Activated CD8-positive, alpha-beta memory T cell treated with anti-CD3 and anti-CD28 coated beads for 36 hours (primary cell): ENCODE measurements around the gene GPR155. TPM values are rescaled to one million over a fixed set of nuclear protein-coding genes. Genes with fewer than 3 reads are reported as not detected.

ENCODE experiments used
- CTCF ChIA-PET: fragments of 350-600 bp; sonication (Branson Sonifier 250); formaldehyde crosslinking; loops from one replicate; lab custom pipeline; 2021; ENCODE audit warnings: antibody characterized with exemption; lab: Charles Lee
- POLR2A ChIA-PET: fragments of 350-600 bp; sonication (Branson Sonifier 250); formaldehyde crosslinking; loops from one replicate; lab custom pipeline; 2021; ENCODE audit warnings: antibody characterized with exemption; lab: Charles Lee
- total RNA-seq, 2 experiments: library from RNA; stranded (reverse); gene quantifications; one replicate each; pipeline ENCODE4 v1.2.3, GENCODE V29; 2021

Gene GPR155
- total RNA-seq, 2 experiments from 2014 or later: 4.5 to 8.2 TPM

GRCh38 chr2:174493549-174494331 is 6.9 kb upstream of the GPR155 start:
- ChIA-PET POLR2A (interaction anchor here (0.7 to 1.6 kb wide), 2 partner anchors 9 to 10 kb away, joined by 3 to 8 read pairs; no protein-coding TSS in a partner anchor), CTCF (interaction anchor here (0.6 to 2.1 kb wide), 6 partner anchors 30 to 101 kb away, joined by 3 to 9 read pairs (median 4); no protein-coding TSS in a partner anchor)

GRCh38 chr2:174492963-174493431 is 6.2 kb upstream of the GPR155 start:
- ChIA-PET CTCF (interaction anchor here (0.6 to 2.1 kb wide), 6 partner anchors 30 to 102 kb away, joined by 3 to 9 read pairs (median 4); no protein-coding TSS in a partner anchor), POLR2A (interaction anchor here (0.6 to 1.6 kb wide), 3 partner anchors 8 to 482 kb away, joined by 3 to 8 read pairs (median 3); no protein-coding TSS in a partner anchor)

- ChIA-PET POLR2A (interaction anchor here (0.5 kb wide), 1 partner anchor 103 kb away, joined by 4 read pairs; no protein-coding TSS in a partner anchor), CTCF (interaction anchor here (1.2 to 2.1 kb wide), 5 partner anchors 29 to 102 kb away, joined by 3 to 9 read pairs (median 3); no protein-coding TSS in a partner anchor)
Measured at GRCh38 chr2:174491947-174492346, 5.1 kb upstream of the GPR155 start.

- ChIA-PET CTCF (interaction anchor here (1.0 to 1.2 kb wide), 2 partner anchors 13 to 120 kb away, joined by 3 read pairs; no protein-coding TSS in a partner anchor), POLR2A (interaction anchor here (1.0 kb wide), 1 partner anchor 19 kb away, joined by 4 read pairs; no protein-coding TSS in a partner anchor)
Measured at GRCh38 chr2:174490051-174490450, 3.2 kb upstream of the GPR155 start.

GRCh38 chr2:174489520-174489919 is 2.7 kb upstream of the GPR155 start:
- POLR2A ChIA-PET: interaction anchor here (0.7 to 1.0 kb wide), 2 partner anchors 19 to 24 kb away, joined by 3 to 4 read pairs; no protein-coding TSS in a partner anchor
- CTCF ChIA-PET: interaction anchor here (0.5 to 1.0 kb wide), 2 partner anchors 14 to 130 kb away, joined by 3 read pairs; no protein-coding TSS in a partner anchor

GRCh38 chr2:174487820-174488162 is 962 bp upstream of the GPR155 start:
- CTCF ChIA-PET: interaction anchor here (1.2 kb wide), 1 partner anchor 91 kb away, joined by 3 read pairs; no protein-coding TSS in a partner anchor
- POLR2A ChIA-PET: no interaction called here

- CTCF ChIA-PET: interaction anchor here (1.2 to 4.9 kb wide), 3 partner anchors 25 to 200 kb away, joined by 3 to 23 read pairs (median 4); no protein-coding TSS in a partner anchor
- POLR2A ChIA-PET: interaction anchor here (0.6 to 1.1 kb wide), 2 partner anchors 60 to 266 kb away, joined by 4 read pairs; no protein-coding TSS in a partner anchor
Measured at GRCh38 chr2:174487108-174487819, 435 bp upstream of the GPR155 start.

- ChIA-PET POLR2A (interaction anchor here (0.9 to 1.1 kb wide), 2 partner anchors 61 to 231 kb away, joined by 4 to 8 read pairs; no protein-coding TSS in a partner anchor), CTCF (interaction anchor here (0.7 to 4.9 kb wide), 6 partner anchors 23 to 201 kb away, joined by 3 to 23 read pairs (median 4); no protein-coding TSS in a partner anchor)
Measured at GRCh38 chr2:174485788-174486562, 854 bp downstream of the GPR155 start.

- ChIA-PET POLR2A (interaction anchor here (1.2 kb wide), 1 partner anchor 8 kb away, joined by 8 read pairs; no protein-coding TSS in a partner anchor), CTCF (interaction anchor here (0.6 to 4.9 kb wide), 5 partner anchors 22 to 136 kb away, joined by 3 to 23 read pairs (median 4); no protein-coding TSS in a partner anchor)
Measured at GRCh38 chr2:174485045-174485444, 1.8 kb downstream of the GPR155 start.

- ChIA-PET CTCF (interaction anchor here (0.6 to 4.9 kb wide), 4 partner anchors 22 to 78 kb away, joined by 3 to 23 read pairs (median 4); no protein-coding TSS in a partner anchor), POLR2A (interaction anchor here (1.2 kb wide), 1 partner anchor 9 kb away, joined by 8 read pairs; no protein-coding TSS in a partner anchor)
Measured at GRCh38 chr2:174484573-174484972, 2.3 kb downstream of the GPR155 start.

- CTCF ChIA-PET: interaction anchor here (1.2 to 4.9 kb wide), 2 partner anchors 20 to 64 kb away, joined by 4 to 23 read pairs; no protein-coding TSS in a partner anchor
- POLR2A ChIA-PET: no interaction called here
Measured at GRCh38 chr2:174482854-174483253, 4.0 kb downstream of the GPR155 start.

GRCh38 chr2:174477759-174478158 is 9.1 kb downstream of the GPR155 start:
- ChIA-PET CTCF (interaction anchor here (1.4 kb wide), 1 partner anchor 15 kb away, joined by 3 read pairs; no protein-coding TSS in a partner anchor), POLR2A (no interaction called here)

GRCh38 chr2:174473796-174474195 is 13.0 kb downstream of the GPR155 start:
- CTCF ChIA-PET: interaction anchor here (4.6 kb wide), 1 partner anchor 11 kb away, joined by 17 read pairs; no protein-coding TSS in a partner anchor
- POLR2A ChIA-PET: no interaction called here

- ChIA-PET POLR2A (interaction anchor here (0.5 kb wide), 1 partner anchor 24 kb away, joined by 3 read pairs; no protein-coding TSS in a partner anchor), CTCF (interaction anchor here (0.5 to 1.2 kb wide), 3 partner anchors 11 to 82 kb away, joined by 3 to 4 read pairs (median 3); no protein-coding TSS in a partner anchor)
Measured at GRCh38 chr2:174465327-174465726, 21.5 kb downstream of the GPR155 start.

- POLR2A ChIA-PET: no interaction called here
- CTCF ChIA-PET: interaction anchor here (1.8 to 6.1 kb wide), 4 partner anchors 11 to 86 kb away, joined by 5 to 43 read pairs (median 20); partner anchors contain the start of gene GPR155
Measured at GRCh38 chr2:174461221-174461620, 25.6 kb downstream of the GPR155 start.

- POLR2A ChIA-PET: no interaction called here
- CTCF ChIA-PET: no interaction called here
Measured at GRCh38 chr2:174454566-174454965, 32.3 kb downstream of the GPR155 start.
